Astrocyte (in vitro differentiated cells and primary cell): ENCODE results near the gene A3GALT2. TPM values are rescaled to one million over a fixed set of nuclear protein-coding genes. Genes with fewer than 3 reads are reported as not detected.
A peak's percentile ranks its signal among the peaks of the same experiment; 100 is the strongest.

Experiments used
- DNase-seq: peaks from one replicate; pipeline ENCODE4 v3.0.0-alpha.2; 2010; ENCODE audit warnings: low read depth
- FAIRE-seq: peaks from 2 replicates; lab custom pipeline; 2011; peaks lifted over from hg19 to GRCh38; lab: Jason Lieb, UNC
- H2AFZ ChIP-seq: 2 replicates; pipeline ENCODE4 v1.6.0; 2012; ENCODE audit warnings: low read depth, low read length, inconsistent platforms
- H3K27ac ChIP-seq: 2 replicates; pipeline ENCODE4 v1.5.1; 2011; ENCODE audit warnings: low read depth, low read length, inconsistent platforms
- H3K27me3 ChIP-seq: 2 replicates; pipeline ENCODE4 v1.6.0; 2011; ENCODE audit warnings: low read length, inconsistent platforms; ENCODE audit not compliant: insufficient read depth
- H3K36me3 ChIP-seq: 2 replicates; pipeline ENCODE4 v1.5.1; 2011; ENCODE audit warnings: low read length, inconsistent platforms; ENCODE audit not compliant: insufficient read depth
- H3K4me1 ChIP-seq: 2 replicates; pipeline ENCODE4 v1.5.1; 2011; ENCODE audit warnings: low read length, inconsistent platforms; ENCODE audit not compliant: insufficient read depth
- H3K4me2 ChIP-seq: 2 replicates; pipeline ENCODE4 v1.6.0; 2012; ENCODE audit warnings: low read length, inconsistent platforms
- H3K4me3 ChIP-seq: 2 replicates; pipeline ENCODE4 v1.5.1; 2011; ENCODE audit warnings: low read depth, mild to moderate bottlenecking, low read length, inconsistent platforms; ENCODE audit not compliant: insufficient read depth
- H3K79me2 ChIP-seq: 2 replicates; pipeline ENCODE4 v1.6.0; 2012; ENCODE audit warnings: mild to moderate bottlenecking, low read length, inconsistent platforms; ENCODE audit not compliant: insufficient read depth
- H3K9ac ChIP-seq: 2 replicates; pipeline ENCODE4 v1.6.0; 2012; ENCODE audit warnings: mild to moderate bottlenecking, low read length, inconsistent platforms
- H3K9me3 ChIP-seq: 2 replicates; pipeline ENCODE4 v1.5.1; 2012; ENCODE audit warnings: low read depth, mild to moderate bottlenecking, low read length, inconsistent platforms; ENCODE audit not compliant: insufficient read depth
- H4K20me1 ChIP-seq: 2 replicates; pipeline ENCODE4 v1.6.0; 2012; ENCODE audit warnings: low read length, inconsistent platforms; ENCODE audit not compliant: insufficient read depth
- H3K27ac Mint-ChIP-seq: one replicate; pipeline ENCODE4 v1.8.0; 2021; ENCODE audit warnings: mild to moderate bottlenecking, mixed read lengths; ENCODE audit not compliant: unreplicated experiment
- H3K27me3 Mint-ChIP-seq: one replicate; pipeline ENCODE4 v1.8.0; 2021; ENCODE audit warnings: low read depth, mixed read lengths; ENCODE audit not compliant: unreplicated experiment
- H3K36me3 Mint-ChIP-seq: one replicate; pipeline ENCODE4 v1.8.0; 2021; ENCODE audit warnings: low read depth, mixed read lengths; ENCODE audit not compliant: unreplicated experiment
- H3K4me1 Mint-ChIP-seq: one replicate; pipeline ENCODE4 v1.8.0; 2021; ENCODE audit warnings: low read depth, mixed read lengths; ENCODE audit not compliant: unreplicated experiment
- H3K4me3 Mint-ChIP-seq: one replicate; pipeline ENCODE4 v1.8.0; 2021; ENCODE audit warnings: mild to moderate bottlenecking, moderate library complexity, mixed read lengths; ENCODE audit not compliant: unreplicated experiment
- H3K9me3 Mint-ChIP-seq: one replicate; pipeline ENCODE4 v1.8.0; 2021; ENCODE audit warnings: mild to moderate bottlenecking, mixed read lengths; ENCODE audit not compliant: unreplicated experiment
- CTCF ChIP-seq: IDR thresholded peaks from 2 replicates; pipeline ENCODE4 v1.5.1; 2011; ENCODE audit warnings: low read depth, mild to moderate bottlenecking, inconsistent platforms, low read length, moderate library complexity; ENCODE audit not compliant: insufficient read depth
- EZH2 ChIP-seq: IDR thresholded peaks from 2 replicates; pipeline ENCODE4 v1.6.1; 2012; ENCODE audit warnings: mild to moderate bottlenecking, low read length, inconsistent platforms; ENCODE audit not compliant: insufficient read depth
- total RNA-seq: library from RNA; stranded (reverse); gene quantifications from 2 replicates; pipeline ENCODE4 v1.2.1, GENCODE V29; 2021

The A3GALT2 gene
- total RNA-seq, 1 donor from 2014 or later, result not detected

- no peak overlapping the region for H2AFZ ChIP-seq
- no peak for TF ChIP-seq CTCF
- no peak for TF ChIP-seq EZH2
- H3K36me3 ChIP-seq, result peaks cover 34% of the 10 kb centered on the region
- H3K79me2 ChIP-seq, result peaks cover 100% of the 10 kb centered on the region
- no peak overlapping the region for H3K4me3 ChIP-seq
- peaks cover 86% of the 10 kb centered on the region for H3K4me1 ChIP-seq
- peak overlapping the region; percentile 28 for H3K4me2 ChIP-seq
- H3K27me3 ChIP-seq, result no peaks in the 10 kb centered on the region
- peaks cover 16% of the 10 kb centered on the region for H3K36me3 Mint-ChIP-seq
- no peaks in the 10 kb centered on the region for H3K9me3 ChIP-seq
- peaks cover 84% of the 10 kb centered on the region for H3K4me1 Mint-ChIP-seq
- H3K9me3 Mint-ChIP-seq, result no peaks in the 10 kb centered on the region
- peak overlapping the region; percentile 16 for H3K27ac ChIP-seq
- H3K4me3 Mint-ChIP-seq, result peak overlapping the region; percentile 51
- H4K20me1 ChIP-seq, result peaks cover 87% of the 10 kb centered on the region
- DNase-seq (peak; percentile 73), FAIRE-seq (no peak)
- no peaks in the 10 kb centered on the region for H3K27me3 Mint-ChIP-seq
- H3K9ac ChIP-seq, result peak overlapping the region; percentile 24
- peak overlapping the region; percentile 70 for H3K27ac Mint-ChIP-seq
These were observed 22.6 kb upstream of the A3GALT2 start for GRCh38 chr1:33343539-33343938.

- H3K9me3 Mint-ChIP-seq, result no peaks in the 10 kb centered on the region
- peak overlapping the region; percentile 78 for H3K27ac Mint-ChIP-seq
- Histone ChIP-seq H3K4me1 (peaks cover 94% of the 10 kb centered on the region), H3K27ac (peak overlapping the region; percentile 72), H4K20me1 (peaks cover 87% of the 10 kb centered on the region), H2AFZ (no peak overlapping the region), H3K9ac (peak overlapping the region; percentile 56), H3K79me2 (peaks cover 100% of the 10 kb centered on the region), H3K4me2 (peak overlapping the region; percentile 77), H3K27me3 (no peaks in the 10 kb centered on the region), H3K4me3 (peak overlapping the region; percentile 27), H3K9me3 (no peaks in the 10 kb centered on the region), H3K36me3 (peaks cover 36% of the 10 kb centered on the region)
- peaks cover 17% of the 10 kb centered on the region for H3K36me3 Mint-ChIP-seq
- peaks cover 94% of the 10 kb centered on the region for H3K4me1 Mint-ChIP-seq
- peak overlapping the region; percentile 55 for H3K4me3 Mint-ChIP-seq
- no peak for FAIRE-seq
- no peaks in the 10 kb centered on the region for H3K27me3 Mint-ChIP-seq
- DNase-seq, result peak; percentile 98
- no peak for TF ChIP-seq CTCF
- no peak for TF ChIP-seq EZH2
These were observed 21.3 kb upstream of the A3GALT2 start for GRCh38 chr1:33342041-33342723.

- H3K4me2 ChIP-seq, result peak overlapping the region; percentile 77
- H3K9me3 Mint-ChIP-seq, result no peaks in the 10 kb centered on the region
- peaks cover 94% of the 10 kb centered on the region for H3K4me1 ChIP-seq
- peaks cover 93% of the 10 kb centered on the region for H4K20me1 ChIP-seq
- DNase-seq, result no peak
- H3K36me3 Mint-ChIP-seq, result peaks cover 14% of the 10 kb centered on the region
- H3K27me3 ChIP-seq, result no peaks in the 10 kb centered on the region
- no peak overlapping the region for H3K4me3 ChIP-seq
- H3K27ac Mint-ChIP-seq, result peak overlapping the region; percentile 83
- H3K9ac ChIP-seq, result peak overlapping the region; percentile 47
- TF ChIP-seq CTCF (no peak), EZH2 (no peak)
- peak overlapping the region; percentile 47 for H3K27ac ChIP-seq
- no peak for FAIRE-seq
- H3K4me1 Mint-ChIP-seq, result peaks cover 92% of the 10 kb centered on the region
- H3K9me3 ChIP-seq, result no peaks in the 10 kb centered on the region
- peaks cover 37% of the 10 kb centered on the region for H3K36me3 ChIP-seq
- no peaks in the 10 kb centered on the region for H3K27me3 Mint-ChIP-seq
- peak overlapping the region; percentile 47 for H3K4me3 Mint-ChIP-seq
- H3K79me2 ChIP-seq, result peaks cover 100% of the 10 kb centered on the region
- no peak overlapping the region for H2AFZ ChIP-seq
These were observed 20.3 kb upstream of the A3GALT2 start for GRCh38 chr1:33341190-33341589.
